SKM-1 treated with dmso at 0.1 percent for 144 hours (cell line): ENCODE data around the gene RPL34.

Experiments used
- DNase-seq: peaks from one replicate; lab custom pipeline; 2025; ENCODE audit not compliant: unreplicated experiment; lab: John Stamatoyannopoulos, UW

RPL34 gene

DNA sequence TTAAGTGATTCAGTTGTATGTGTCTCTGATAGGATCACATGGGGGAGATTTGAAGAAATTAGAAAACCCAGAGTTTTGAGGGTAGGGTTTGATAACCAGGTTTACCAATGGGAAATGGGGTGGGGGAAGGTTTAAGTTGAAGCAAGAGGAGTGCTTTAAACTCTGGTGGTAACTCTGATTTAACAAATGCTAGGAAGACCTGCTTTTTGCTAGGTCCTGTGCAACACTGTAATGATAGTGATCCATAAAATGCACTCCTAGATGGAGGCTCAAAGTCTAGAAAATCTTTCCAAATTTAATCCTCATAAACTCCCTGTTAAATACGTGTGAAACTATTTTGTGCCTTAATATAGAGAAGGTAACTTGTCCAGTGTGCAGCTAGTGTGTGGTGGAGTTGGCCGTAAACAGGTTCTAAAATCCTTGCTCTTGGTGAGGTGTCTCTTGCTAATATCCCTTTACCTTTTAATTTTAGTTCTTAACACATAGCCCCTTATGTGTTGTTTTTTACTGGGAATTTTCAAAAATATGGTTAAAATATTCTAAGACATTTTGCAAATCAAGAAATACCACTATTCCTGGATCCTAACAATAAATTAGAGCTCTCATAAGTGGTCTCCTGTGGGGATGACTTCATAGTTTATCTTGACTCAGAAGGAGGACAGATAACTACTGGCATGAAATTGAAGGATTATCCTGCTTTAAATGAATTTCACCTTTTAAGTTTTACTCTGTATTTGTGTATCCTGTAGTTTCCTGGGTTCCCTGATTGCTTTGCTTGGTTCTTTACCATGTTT is 4.1 kb downstream of the RPL34 start:
- no peak for DNase-seq

DNA sequence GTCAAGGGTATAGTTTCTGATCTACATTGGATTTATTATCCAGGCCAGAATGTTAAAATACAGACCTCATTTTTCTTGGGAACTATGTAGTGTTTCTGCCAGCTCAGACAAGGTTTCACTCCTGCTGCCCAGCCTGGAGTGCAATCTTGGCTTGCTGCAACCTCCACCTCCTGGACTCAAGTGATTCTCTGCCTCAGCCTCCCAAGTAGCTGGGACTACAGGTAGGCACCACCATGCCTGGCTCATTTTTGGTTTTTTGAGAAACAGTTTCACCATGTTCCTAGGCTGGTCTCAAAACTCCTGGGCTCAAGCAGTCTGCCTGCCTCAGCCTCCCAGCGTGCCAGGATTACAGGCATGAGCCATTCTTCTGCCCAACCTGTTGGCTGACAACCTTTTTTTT is 5.7 kb downstream of the RPL34 start:
- no peak for DNase-seq

- no peak for DNase-seq
Measured at GRCh38 chr4:108628411-108628810, 8.0 kb downstream of the RPL34 start.

GRCh38 chr4:108635070-108635655 is 14.8 kb downstream of the RPL34 start:
- no peak for DNase-seq

DNA sequence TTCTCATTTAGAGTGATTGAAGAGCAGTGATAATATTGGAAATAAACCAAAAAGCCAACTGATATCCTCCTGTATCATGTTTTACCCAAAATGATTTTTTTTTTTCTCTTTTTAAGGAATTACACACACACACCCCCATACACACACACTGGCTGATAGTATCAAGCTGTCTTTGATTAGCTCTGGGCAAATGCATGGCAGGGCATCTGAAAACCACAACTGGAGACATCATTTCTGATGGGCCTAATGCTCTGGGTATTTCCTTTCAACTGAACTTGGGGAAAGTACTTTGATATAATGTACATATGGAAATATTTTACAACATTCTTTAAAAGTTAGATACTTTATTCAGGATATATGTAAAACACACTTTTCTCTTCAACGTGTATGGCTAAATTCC is 15.9 kb downstream of the RPL34 start:
- DNase-seq, result no peak

DNA sequence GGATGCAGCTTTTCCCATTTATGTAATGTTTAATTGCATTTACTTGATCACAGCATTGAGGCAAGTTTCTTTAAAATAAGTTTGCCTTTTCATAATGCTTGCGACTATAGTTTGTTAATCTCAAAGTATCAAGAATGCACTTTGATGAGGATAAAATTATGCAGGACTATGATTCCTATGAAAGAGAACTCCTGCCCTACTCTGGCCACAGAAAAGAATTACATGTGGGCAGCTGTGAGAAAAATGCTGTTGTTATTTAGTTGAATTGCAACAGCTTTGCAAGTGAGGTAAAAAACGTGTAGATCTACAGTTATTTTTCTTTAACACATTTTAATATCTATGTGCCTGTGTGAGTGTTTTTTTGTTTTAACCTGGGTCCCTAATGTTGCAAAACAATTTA is 17.5 kb downstream of the RPL34 start:
- no peak for DNase-seq

- no peak for DNase-seq
Measured at GRCh38 chr4:108644237-108644636, 23.9 kb downstream of the RPL34 start.

DNA sequence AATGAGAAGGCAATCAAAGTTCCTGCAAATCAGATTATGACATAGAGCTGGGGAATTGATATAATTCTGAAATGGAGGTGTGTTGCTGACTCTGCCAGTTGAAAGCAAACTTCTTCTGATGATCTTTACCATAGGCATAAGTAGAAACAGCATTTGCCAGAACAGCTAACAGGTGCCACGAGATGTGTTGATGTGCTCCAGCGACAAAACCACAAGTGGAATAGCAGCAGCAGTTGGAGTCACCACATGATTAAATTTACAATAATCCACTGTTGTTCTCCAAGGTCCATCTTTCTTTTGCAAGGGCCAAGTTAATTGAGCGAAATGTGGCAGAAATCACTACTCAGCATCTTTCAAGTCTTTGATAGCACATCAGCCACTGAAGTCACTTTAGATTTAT is 26.3 kb downstream of the RPL34 start:
- DNase-seq, result no peak

GRCh38 chr4:108649863-108650211 is 29.5 kb downstream of the RPL34 start:
- DNase-seq, result no peak

DNA sequence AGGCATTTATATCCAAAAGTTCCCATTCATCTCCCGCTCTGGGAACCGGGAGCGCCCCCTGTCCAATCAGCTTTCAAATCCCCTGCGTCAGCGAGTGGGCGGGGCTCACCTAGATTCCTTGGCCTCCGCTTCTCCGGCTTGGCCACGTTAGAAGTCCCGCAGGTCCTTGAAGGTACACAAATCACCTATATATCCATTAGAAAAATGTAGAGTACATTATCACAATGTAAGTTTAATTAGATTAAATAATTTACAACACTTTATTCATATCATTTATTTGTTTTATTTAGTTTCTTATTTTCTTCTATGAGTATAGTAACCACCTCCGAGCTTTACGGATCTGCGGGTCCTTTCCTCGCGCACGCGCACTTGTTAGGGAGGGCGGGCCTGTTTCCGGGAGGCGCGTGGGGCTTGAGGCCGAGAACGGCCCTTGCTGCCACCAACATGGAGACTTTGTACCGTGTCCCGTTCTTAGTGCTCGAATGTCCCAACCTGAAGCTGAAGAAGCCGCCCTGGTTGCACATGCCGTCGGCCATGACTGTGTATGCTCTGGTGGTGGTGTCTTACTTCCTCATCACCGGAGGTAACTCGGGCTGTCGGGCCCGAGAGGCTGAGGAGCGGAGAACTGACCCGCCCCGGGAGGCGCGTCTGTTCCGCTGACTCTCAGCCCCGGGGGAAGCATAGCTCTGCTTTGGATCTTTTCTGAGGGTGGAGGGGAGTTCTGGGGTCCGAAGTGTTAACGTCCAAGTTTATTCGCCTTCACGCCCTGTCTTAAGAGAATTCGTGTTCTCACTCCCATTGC is 30.0 kb downstream of the RPL34 start, which contains the start of gene OSTC:
Gene OSTC, plus strand, starts transcription at position 388 of the 802 bp plus-strand sequence. Its CDS starts 57 bp downstream, at position 445.
- DNase-seq, result peak; percentile 97

DNA sequence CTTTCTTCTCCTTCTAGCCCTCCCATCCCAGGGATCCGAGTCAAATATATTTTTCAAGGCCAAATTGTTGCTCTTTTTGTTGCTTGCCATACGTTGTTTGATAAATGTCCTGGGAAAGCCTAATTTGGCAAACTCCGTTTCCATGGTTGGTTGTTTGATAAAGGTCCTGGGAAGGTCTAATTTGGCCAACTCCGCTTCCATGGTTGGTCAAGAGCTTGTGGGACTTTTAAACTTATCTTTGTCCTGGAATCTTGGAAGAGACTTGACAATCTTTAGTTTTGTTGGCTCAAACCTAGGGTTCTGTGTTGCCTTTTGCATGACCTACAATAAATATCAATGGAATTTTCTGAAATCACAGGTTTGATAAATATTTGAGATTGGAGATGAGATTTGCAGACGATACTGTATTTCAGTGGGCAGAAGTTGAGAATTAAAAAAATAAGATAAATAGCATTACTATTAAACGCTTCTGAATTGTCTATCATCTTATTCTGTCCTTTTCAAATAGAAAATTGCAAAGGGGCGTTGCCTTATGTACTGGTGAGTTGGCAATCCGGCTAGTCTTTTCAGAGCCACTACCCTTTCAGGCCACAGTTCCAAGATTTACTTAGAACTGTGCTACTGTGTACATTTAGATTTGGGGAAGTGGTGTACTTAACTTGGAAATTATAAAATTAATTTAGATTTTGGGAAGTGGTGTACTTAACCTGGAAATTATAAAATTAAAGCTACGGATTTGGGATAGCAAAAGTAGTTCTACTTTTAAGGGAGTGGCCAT is 30.8 kb downstream of the RPL34 start:
- DNase-seq, result peak; percentile 46

DNA sequence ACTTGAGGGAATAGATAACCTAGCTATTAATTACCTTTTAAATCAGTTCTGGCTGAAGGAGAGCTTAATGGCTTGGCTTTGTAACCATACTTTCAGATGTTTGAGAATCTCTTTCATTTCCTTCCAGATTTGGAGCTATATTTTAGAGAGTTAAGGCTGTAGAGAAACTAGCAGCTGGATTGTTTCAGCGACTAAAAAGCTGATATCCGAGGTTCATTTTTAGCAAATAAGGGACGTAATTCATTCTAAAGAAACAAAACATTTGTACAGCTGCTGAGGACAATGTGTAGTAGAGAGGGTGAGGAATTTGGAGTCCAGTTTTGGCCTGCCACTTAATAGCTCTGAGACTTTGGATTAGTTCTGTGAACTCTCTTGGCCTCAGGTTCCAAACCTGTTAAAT is 42.3 kb downstream of the RPL34 start:
- DNase-seq, result no peak

GRCh38 chr4:108674356-108674977 is 54.1 kb downstream of the RPL34 start:
- no peak for DNase-seq
